ENCODE data around the gene SMIM14.
"Not testable (repeated sequence)": the region's sequence is repeated elsewhere in the genome, so short reads cannot be mapped to it uniquely, and the experiment has no call there.

SMIM14 gene

GRCh38 chr4:39638354-39639239 is at the start of gene SMIM14:
Gene SMIM14, minus strand, starts transcription at chr4:39638865. Its CDS starts 33,720 bp downstream, at chr4:39605145.
- peak; percentile 66 for FAIRE-seq
- DNase-seq (ENCODE audit: low spot score), result peak; percentile 95

GRCh38 chr4:39687014-39687413 is 48.3 kb upstream of the SMIM14 start:
- DNase-seq (ENCODE audit: low spot score), result no peak
- FAIRE-seq, result no peak

GRCh38 chr4:39685990-39686389 is 47.3 kb upstream of the SMIM14 start:
- DNase-seq (ENCODE audit: low spot score), result no peak
- no peak for FAIRE-seq

- no peak for FAIRE-seq
- no peak for DNase-seq (ENCODE audit: low spot score)
Observed at GRCh38 chr4:39682138-39682537, 43.5 kb upstream of the SMIM14 start.

- FAIRE-seq; DNase-seq (ENCODE audit: low spot score): not testable (repeated sequence)
Observed at GRCh38 chr4:39681003-39681402, 42.3 kb upstream of the SMIM14 start.

- not testable (repeated sequence) for FAIRE-seq; DNase-seq (ENCODE audit: low spot score)
Observed at GRCh38 chr4:39675681-39676080, 37.0 kb upstream of the SMIM14 start.

- not testable (repeated sequence) for DNase-seq (ENCODE audit: low spot score); FAIRE-seq
Observed at GRCh38 chr4:39670296-39670695, 31.6 kb upstream of the SMIM14 start.

- FAIRE-seq, result no peak
- DNase-seq (ENCODE audit: low spot score), result no peak
Observed at GRCh38 chr4:39668887-39669286, 30.2 kb upstream of the SMIM14 start.

- no peak for DNase-seq (ENCODE audit: low spot score)
- FAIRE-seq, result no peak
Observed at GRCh38 chr4:39667706-39668105, 29.0 kb upstream of the SMIM14 start.

GRCh38 chr4:39664828-39665731 is 26.4 kb upstream of the SMIM14 start:
- FAIRE-seq (no peak), DNase-seq (ENCODE audit: low spot score) (no peak)

- no peak for DNase-seq (ENCODE audit: low spot score)
- FAIRE-seq, result no peak
Observed at GRCh38 chr4:39662683-39663082, 24.0 kb upstream of the SMIM14 start.

- FAIRE-seq (no peak), DNase-seq (ENCODE audit: low spot score) (no peak)
Observed at GRCh38 chr4:39660757-39661156, 22.1 kb upstream of the SMIM14 start.

GRCh38 chr4:39660045-39660444 is 21.4 kb upstream of the SMIM14 start:
- DNase-seq (ENCODE audit: low spot score), result no peak
- FAIRE-seq, result no peak

GRCh38 chr4:39658756-39659155 is 20.1 kb upstream of the SMIM14 start:
- no peak for FAIRE-seq

GRCh38 chr4:39657465-39657864 is 18.8 kb upstream of the SMIM14 start:
- no peak for FAIRE-seq
- DNase-seq (ENCODE audit: low spot score), result no peak

More at GRCh38 chr4:39658756-39659155, 20.1 kb upstream of the SMIM14 start:
- DNase-seq (ENCODE audit: low spot score), result no peak

- DNase-seq (ENCODE audit: low spot score); FAIRE-seq: not testable (repeated sequence)
Observed at GRCh38 chr4:39656638-39657037, 18.0 kb upstream of the SMIM14 start.

GRCh38 chr4:39655876-39656275 is 17.2 kb upstream of the SMIM14 start:
- no peak for FAIRE-seq

GRCh38 chr4:39655211-39655610 is 16.5 kb upstream of the SMIM14 start:
- FAIRE-seq (no peak), DNase-seq (ENCODE audit: low spot score) (no peak)

More at GRCh38 chr4:39655876-39656275, 17.2 kb upstream of the SMIM14 start:
- DNase-seq (ENCODE audit: low spot score), result no peak

GRCh38 chr4:39651586-39651985 is 12.9 kb upstream of the SMIM14 start:
- FAIRE-seq; DNase-seq (ENCODE audit: low spot score): not testable (repeated sequence)

- FAIRE-seq, result no peak
- no peak for DNase-seq (ENCODE audit: low spot score)
Observed at GRCh38 chr4:39649639-39650265, 11.1 kb upstream of the SMIM14 start.

- FAIRE-seq (no peak), DNase-seq (ENCODE audit: low spot score) (no peak)
Observed at GRCh38 chr4:39648827-39649558, 10.3 kb upstream of the SMIM14 start.

Measured in RCC 7860 (cell line).